ENCODE measurements around the gene SLC25A39. TPM values are rescaled to one million over a fixed set of nuclear protein-coding genes. Genes with fewer than 3 reads are reported as not detected.

The SLC25A39 gene
- total and polyA plus RNA-seq, 2 donors (not counting 3 experiments of a cell fraction or from before 2014, with no cell fraction given) = 88.5 to 151 TPM

GRCh38 chr17:44318077-44318892 lies 6.3 kb downstream of the SLC25A39 start:
- H3K9ac ChIP-seq (replicated peaks; ENCODE audit: extremely low read depth, insufficient read depth, low read length) = no peak overlapping the region
- dilution Hi-C loops (cut with MboI; ENCODE audit: extremely low pct_ligation_motif_present, low sequenced_read_pairs) (no loop called here), intact Hi-C loops (cut with micrococcal nuclease) (no loop called here)
- no peak overlapping the region for H2AFZ ChIP-seq (ENCODE audit: low read depth, low read length)
- no peak overlapping the region for H3K4me2 ChIP-seq (ENCODE audit: insufficient read depth, low read length)
- H3K27me3 ChIP-seq (ENCODE audit: control insufficient read depth in 2 of 2, insufficient read depth in 2 of 2, low read length in 2 of 2) = peaks cover 23 to 30% of the 10 kb centered on the region in 2 experiments
- H3K9me1 ChIP-seq (replicated peaks; ENCODE audit: control insufficient read depth, extremely low read depth, insufficient read depth, low read length) = no peaks in the 10 kb centered on the region
- peaks cover 3 to 26% of the 10 kb centered on the region in 2 experiments for H3K36me3 ChIP-seq (ENCODE audit: control insufficient read depth in 2 of 2, extremely low read depth in 1 of 2, insufficient read depth in 2 of 2, low read length in 2 of 2)
- H3K27ac ChIP-seq (ENCODE audit: insufficient read depth, low read depth, low read length) = no peak overlapping the region
- H3K79me2 ChIP-seq (ENCODE audit: control insufficient read depth, insufficient read depth, low read length) = no peaks in the 10 kb centered on the region
- H3K9me3 ChIP-seq (replicated peaks; ENCODE audit: control insufficient read depth, insufficient read depth, low read length) = no peaks in the 10 kb centered on the region
- no TSS peak for BruUV-seq (replicated peaks)
- H3K4me3 ChIP-seq (replicated peaks in 1 of 3; ENCODE audit: insufficient read depth in 1 of 3, low read depth in 1 of 3, low read length in 3 of 3) = no peak overlapping the region
- ChIA-PET POLR2A (no interaction called here), CTCF (interaction anchor here (2.1 to 6.3 kb wide), 2 partner anchors 108 to 205 kb away, joined by 4 to 27 read pairs; no protein-coding TSS in a partner anchor)
- H3K4me1 ChIP-seq (ENCODE audit: control insufficient read depth, extremely low read depth, insufficient read depth, low read length) = no peaks in the 10 kb centered on the region
- FAIRE-seq = no peak
- DNase-seq (ENCODE audit: low read depth, low spot score) = no peak
- TF ChIP-seq, protein P1, sequence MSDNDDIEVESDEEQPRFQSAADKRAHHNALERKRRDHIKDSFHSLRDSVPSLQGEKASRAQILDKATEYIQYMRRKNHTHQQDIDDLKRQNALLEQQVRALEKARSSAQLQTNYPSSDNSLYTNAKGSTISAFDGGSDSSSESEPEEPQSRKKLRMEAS (IDR thresholded peaks at IDR 0.05; ENCODE audit: insufficient read depth, insufficient read length) = no peak
- no peak for TF ChIP-seq POLR2AphosphoS5 (IDR thresholded peaks at IDR 0.05; ENCODE audit: insufficient read depth, low read depth, low read length)
- TF ChIP-seq MYC (IDR thresholded peaks at IDR 0.05; ENCODE audit: low read depth, low read length) = no peak
- TF ChIP-seq JUN (IDR thresholded peaks at IDR 0.05; ENCODE audit: borderline replicate concordance, insufficient read depth, insufficient read length, low read depth) = no peak
- TF ChIP-seq POLR2A (IDR thresholded peaks at IDR 0.05; ENCODE audit: low read depth, low read length) = no peak
- TF ChIP-seq, protein P2, sequence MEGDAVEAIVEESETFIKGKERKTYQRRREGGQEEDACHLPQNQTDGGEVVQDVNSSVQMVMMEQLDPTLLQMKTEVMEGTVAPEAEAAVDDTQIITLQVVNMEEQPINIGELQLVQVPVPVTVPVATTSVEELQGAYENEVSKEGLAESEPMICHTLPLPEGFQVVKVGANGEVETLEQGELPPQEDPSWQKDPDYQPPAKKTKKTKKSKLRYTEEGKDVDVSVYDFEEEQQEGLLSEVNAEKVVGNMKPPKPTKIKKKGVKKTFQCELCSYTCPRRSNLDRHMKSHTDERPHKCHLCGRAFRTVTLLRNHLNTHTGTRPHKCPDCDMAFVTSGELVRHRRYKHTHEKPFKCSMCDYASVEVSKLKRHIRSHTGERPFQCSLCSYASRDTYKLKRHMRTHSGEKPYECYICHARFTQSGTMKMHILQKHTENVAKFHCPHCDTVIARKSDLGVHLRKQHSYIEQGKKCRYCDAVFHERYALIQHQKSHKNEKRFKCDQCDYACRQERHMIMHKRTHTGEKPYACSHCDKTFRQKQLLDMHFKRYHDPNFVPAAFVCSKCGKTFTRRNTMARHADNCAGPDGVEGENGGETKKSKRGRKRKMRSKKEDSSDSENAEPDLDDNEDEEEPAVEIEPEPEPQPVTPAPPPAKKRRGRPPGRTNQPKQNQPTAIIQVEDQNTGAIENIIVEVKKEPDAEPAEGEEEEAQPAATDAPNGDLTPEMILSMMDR (IDR thresholded peaks at IDR 0.05; ENCODE audit: extremely low read depth in 1 of 2, insufficient read depth in 1 of 2, low read depth in 1 of 2, low read length in 2 of 2) = no peak
- no peaks in the 10 kb centered on the region for H4K20me1 ChIP-seq (replicated peaks; ENCODE audit: control insufficient read depth, extremely low read depth, insufficient read depth, low read length)
